Measurements from ENCODE around the gene LRBA. TPM values are rescaled to one million over a fixed set of nuclear protein-coding genes. Genes with fewer than 3 reads are reported as not detected.

Gene LRBA
- total RNA-seq, 1 experiment from 2014 or later: 55.3 TPM

GRCh38 chr4:150479657-150480056 is 535.4 kb downstream of the LRBA start:
- H4K5ac ChIP-seq (ENCODE audit: insufficient read length, low read depth, low read length): no peak overlapping the region
- no peak overlapping the region for H3K27ac ChIP-seq (ENCODE audit: insufficient read length, low read depth, low read length)
- H3K56ac ChIP-seq (ENCODE audit: insufficient read length, low read depth, low read length): no peak overlapping the region
- TF ChIP-seq CTCF (conservative IDR thresholded peaks at IDR 0.05): no peak
- no peak overlapping the region for H3K23ac ChIP-seq (ENCODE audit: insufficient read length, low read depth, low read length)
- H3K4me3 Mint-ChIP-seq: no peak overlapping the region
- no peaks in the 10 kb centered on the region for H3K27me3 ChIP-seq (ENCODE audit: insufficient read depth, low read length)
- H3K36me3 Mint-ChIP-seq (ENCODE audit: insufficient read depth in 1 of 3, low read depth in 3 of 3): no peaks in the 10 kb centered on the region
- H3K4me2 ChIP-seq (ENCODE audit: insufficient read depth, insufficient read length, low read length): no peak overlapping the region
- H3K4me1 Mint-ChIP-seq: no peaks in the 10 kb centered on the region
- H4K91ac ChIP-seq (ENCODE audit: insufficient read length, low read depth, low read length): no peak overlapping the region
- H2BK120ac ChIP-seq (ENCODE audit: low read depth, low read length, poor library complexity, severe bottlenecking): no peak overlapping the region
- H2BK15ac ChIP-seq (ENCODE audit: low read depth, low read length): no peak overlapping the region
- no peak overlapping the region for H3T11ph ChIP-seq (ENCODE audit: low read length)
- H3K23me2 ChIP-seq (ENCODE audit: insufficient read length, low read depth, low read length, poor library complexity, severe bottlenecking): no peaks in the 10 kb centered on the region
- H3K9ac ChIP-seq (ENCODE audit: extremely low read depth, insufficient read length, low read length): no peak overlapping the region
- H3K9me3 Mint-ChIP-seq: no peaks in the 10 kb centered on the region
- no peak overlapping the region for H3K27ac Mint-ChIP-seq
- no peak overlapping the region for H3K18ac ChIP-seq (ENCODE audit: insufficient read length, low read depth, low read length)
- H2AK5ac ChIP-seq (ENCODE audit: insufficient read length, low read length): no peak overlapping the region
- no peak overlapping the region for H2BK12ac ChIP-seq (ENCODE audit: insufficient read length, low read depth, low read length)
- no peak overlapping the region for H3K4ac ChIP-seq (ENCODE audit: low read depth, low read length)
- H3K79me2 ChIP-seq (ENCODE audit: insufficient read depth, low read length): no peaks in the 10 kb centered on the region
- DNase-seq: no peak
- no peaks in the 10 kb centered on the region for H3K9me3 ChIP-seq (ENCODE audit: control insufficient read depth, low read depth, low read length)
- no peaks in the 10 kb centered on the region for H4K20me1 ChIP-seq (ENCODE audit: control insufficient read depth, insufficient read depth, insufficient read length)
- no peaks in the 10 kb centered on the region for H3K79me1 ChIP-seq (ENCODE audit: insufficient read depth, low read depth, low read length, poor library complexity, severe bottlenecking)
- H4K8ac ChIP-seq (replicated peaks; ENCODE audit: insufficient read length, low read depth, low read length): no peak overlapping the region
- H2AFZ ChIP-seq (ENCODE audit: low read length): no peak overlapping the region
- WGBS (ENCODE audit: extremely low coverage, insufficient read length, low lambda C conversion rate): no CpG with 5 or more reads among the region's 3 CpGs
- no peak overlapping the region for H3K14ac ChIP-seq (ENCODE audit: insufficient read depth, low read length)
- no peak overlapping the region for H2BK20ac ChIP-seq (ENCODE audit: low read depth, low read length, poor library complexity, severe bottlenecking)
- H2BK5ac ChIP-seq (ENCODE audit: insufficient read length, low read length): no peak overlapping the region
- H3K27me3 Mint-ChIP-seq (ENCODE audit: low read depth): no peaks in the 10 kb centered on the region
- H3K4me1 ChIP-seq (ENCODE audit: insufficient read depth, low read length): no peaks in the 10 kb centered on the region
